ENCODE data around the gene PTPRE. TPM values are rescaled to one million over a fixed set of nuclear protein-coding genes. Genes with fewer than 3 reads are reported as not detected.
"Not testable (repeated sequence)": the region's sequence is repeated elsewhere in the genome, so short reads cannot be mapped to it uniquely, and the experiment has no call there.

The PTPRE gene
- total RNA-seq, 1 donor from 2014 or later, result 16.3 TPM

GRCh38 chr10:128083191-128083895 lies 176.4 kb downstream of the PTPRE start:
- no peak for FAIRE-seq
- DNase-seq (ENCODE audit: low spot score in 2 of 2), result no peak

- FAIRE-seq (no peak), DNase-seq (ENCODE audit: low spot score in 2 of 2) (no peak)
Observed at GRCh38 chr10:128084364-128084763, 177.5 kb downstream of the PTPRE start.

- FAIRE-seq (no peak), DNase-seq (ENCODE audit: low spot score in 2 of 2) (no peak)
Observed at GRCh38 chr10:128084991-128085390, 178.1 kb downstream of the PTPRE start.

GRCh38 chr10:128086003-128086863 lies 179.3 kb downstream of the PTPRE start:
- DNase-seq (ENCODE audit: low spot score in 2 of 2), result no peak
- no peak for FAIRE-seq

GRCh38 chr10:128087146-128087883 lies 180.4 kb downstream of the PTPRE start:
- DNase-seq (ENCODE audit: low spot score in 2 of 2), result no peak

GRCh38 chr10:128087884-128088709 lies 181.2 kb downstream of the PTPRE start:
- DNase-seq (ENCODE audit: low spot score in 2 of 2) (no peak), FAIRE-seq (no peak)

More at GRCh38 chr10:128087146-128087883, 180.4 kb downstream of the PTPRE start:
- FAIRE-seq, result no peak

GRCh38 chr10:128091636-128092210 lies 184.8 kb downstream of the PTPRE start:
- FAIRE-seq (no peak), DNase-seq (ENCODE audit: low spot score in 2 of 2) (no peak)

- DNase-seq (ENCODE audit: low spot score in 2 of 2), result no peak
Observed at GRCh38 chr10:128092454-128092853, 185.6 kb downstream of the PTPRE start.

GRCh38 chr10:128094596-128094995 lies 187.7 kb downstream of the PTPRE start:
- FAIRE-seq; DNase-seq (ENCODE audit: low spot score in 2 of 2): not testable (repeated sequence)

More at GRCh38 chr10:128092454-128092853, 185.6 kb downstream of the PTPRE start:
- FAIRE-seq, result no peak

GRCh38 chr10:128095027-128095752 lies 188.3 kb downstream of the PTPRE start:
- DNase-seq (ENCODE audit: low spot score in 2 of 2) (no peak), FAIRE-seq (no peak)

GRCh38 chr10:128095753-128096469 lies 189.0 kb downstream of the PTPRE start:
- FAIRE-seq (no peak), DNase-seq (ENCODE audit: low spot score in 2 of 2) (no peak)

- no peak for FAIRE-seq
- no peak for DNase-seq (ENCODE audit: low spot score in 2 of 2)
Observed at GRCh38 chr10:128096486-128097199, 189.7 kb downstream of the PTPRE start.

- no peak for FAIRE-seq
- DNase-seq (ENCODE audit: low spot score in 2 of 2), result no peak
Observed at GRCh38 chr10:128097783-128098182, 190.9 kb downstream of the PTPRE start.

- FAIRE-seq (no peak), DNase-seq (ENCODE audit: low spot score in 2 of 2) (no peak)
Observed at GRCh38 chr10:128098631-128099030, 191.7 kb downstream of the PTPRE start.

- FAIRE-seq (no peak), DNase-seq (ENCODE audit: low spot score in 2 of 2) (no peak)
Observed at GRCh38 chr10:128099901-128100300, 193.0 kb downstream of the PTPRE start.

- FAIRE-seq, result no peak
Observed at GRCh38 chr10:128101901-128102300, 195.0 kb downstream of the PTPRE start.

GRCh38 chr10:128102480-128103228 lies 195.8 kb downstream of the PTPRE start:
- DNase-seq (ENCODE audit: low spot score in 2 of 2) (no peak), FAIRE-seq (no peak)

More at GRCh38 chr10:128101901-128102300, 195.0 kb downstream of the PTPRE start:
- no peak for DNase-seq (ENCODE audit: low spot score in 2 of 2)

All from frontal cortex (tissue), 4 donors.